ENCODE measurements around the gene PPP1CA.

PPP1CA gene

DNA sequence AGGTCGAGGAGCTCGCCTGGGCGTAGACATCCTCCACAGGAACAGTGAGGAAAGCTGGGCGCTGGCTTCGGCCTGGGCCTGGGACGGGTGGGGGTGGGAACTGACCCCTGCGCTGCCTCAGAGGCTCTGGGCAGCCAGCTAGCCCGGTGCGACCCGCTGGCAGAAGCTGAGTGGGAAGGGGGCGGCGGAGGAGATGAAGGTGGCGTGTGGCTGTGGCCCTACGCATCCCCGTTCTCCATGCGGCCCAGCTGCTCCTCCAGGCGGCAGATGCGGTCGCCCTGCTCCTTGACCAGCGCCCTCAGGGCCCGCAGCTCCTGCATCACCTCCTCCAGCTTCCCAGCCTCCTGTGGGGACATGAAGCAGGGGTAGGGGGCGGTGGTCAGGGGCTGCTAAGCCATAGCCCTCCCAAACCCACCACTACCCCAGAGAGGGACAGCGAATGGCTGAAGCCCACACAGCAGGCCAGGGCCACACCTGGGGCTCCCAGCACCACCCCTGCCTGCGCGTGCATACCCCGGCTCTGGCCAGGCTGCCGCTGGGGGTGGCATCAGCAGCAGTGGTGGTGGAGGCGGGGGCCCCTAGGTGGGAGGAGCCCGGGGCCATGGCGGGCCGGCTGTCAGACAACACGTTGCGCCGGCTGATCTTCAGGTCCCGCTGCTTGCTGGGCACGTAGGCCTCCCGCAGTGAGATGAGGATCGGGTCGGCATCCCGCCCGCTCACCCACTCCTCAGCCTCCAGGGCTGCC, 36.7 kb upstream of the PPP1CA start:
- Histone ChIP-seq H3K27ac (no peak overlapping the region), H3K27me3 (replicated peaks) (no peaks in the 10 kb centered on the region), H3K36me3 (replicated peaks) (peaks cover 57% of the 10 kb centered on the region), H3K4me3 (ENCODE audit: low read depth, low read length) (no peak overlapping the region)
- TF ChIP-seq, protein P1, sequence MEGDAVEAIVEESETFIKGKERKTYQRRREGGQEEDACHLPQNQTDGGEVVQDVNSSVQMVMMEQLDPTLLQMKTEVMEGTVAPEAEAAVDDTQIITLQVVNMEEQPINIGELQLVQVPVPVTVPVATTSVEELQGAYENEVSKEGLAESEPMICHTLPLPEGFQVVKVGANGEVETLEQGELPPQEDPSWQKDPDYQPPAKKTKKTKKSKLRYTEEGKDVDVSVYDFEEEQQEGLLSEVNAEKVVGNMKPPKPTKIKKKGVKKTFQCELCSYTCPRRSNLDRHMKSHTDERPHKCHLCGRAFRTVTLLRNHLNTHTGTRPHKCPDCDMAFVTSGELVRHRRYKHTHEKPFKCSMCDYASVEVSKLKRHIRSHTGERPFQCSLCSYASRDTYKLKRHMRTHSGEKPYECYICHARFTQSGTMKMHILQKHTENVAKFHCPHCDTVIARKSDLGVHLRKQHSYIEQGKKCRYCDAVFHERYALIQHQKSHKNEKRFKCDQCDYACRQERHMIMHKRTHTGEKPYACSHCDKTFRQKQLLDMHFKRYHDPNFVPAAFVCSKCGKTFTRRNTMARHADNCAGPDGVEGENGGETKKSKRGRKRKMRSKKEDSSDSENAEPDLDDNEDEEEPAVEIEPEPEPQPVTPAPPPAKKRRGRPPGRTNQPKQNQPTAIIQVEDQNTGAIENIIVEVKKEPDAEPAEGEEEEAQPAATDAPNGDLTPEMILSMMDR (IDR thresholded peaks at IDR 0.05; ENCODE audit: low read depth, low read length, missing control alignments): no peak
- in situ Hi-C loops (cut with HindIII; ENCODE audit: low pct_ligation_motif_present, low sequenced_read_pairs): no loop called here
- no peak for DNase-seq

DNA sequence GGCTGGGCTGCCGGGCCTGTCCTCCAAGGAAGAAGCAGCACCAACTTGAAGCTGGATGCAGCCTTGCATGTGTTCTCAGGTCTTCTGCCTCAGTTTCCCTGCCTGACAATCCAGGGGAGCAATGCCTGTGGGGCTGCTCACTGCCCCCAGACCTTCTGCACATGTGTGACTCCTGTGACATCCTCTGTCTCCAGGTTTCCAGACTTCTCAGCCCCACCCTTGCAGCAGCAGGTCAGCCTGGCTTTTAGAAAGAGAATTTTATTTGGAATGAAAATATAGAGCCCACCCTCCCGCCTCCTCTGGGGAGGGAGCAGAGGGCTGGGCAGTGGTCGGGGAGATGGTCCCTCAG, 36.1 kb upstream of the PPP1CA start:
- no peaks in the 10 kb centered on the region for H3K27me3 ChIP-seq (replicated peaks)
- peaks cover 63% of the 10 kb centered on the region for H3K36me3 ChIP-seq (replicated peaks)
- no peak overlapping the region for H3K4me3 ChIP-seq (ENCODE audit: low read depth, low read length)
- no peak overlapping the region for H3K27ac ChIP-seq
- DNase-seq: no peak
- TF ChIP-seq, protein P1 (IDR thresholded peaks at IDR 0.05; ENCODE audit: low read depth, low read length, missing control alignments): no peak
- in situ Hi-C loops (cut with HindIII; ENCODE audit: low pct_ligation_motif_present, low sequenced_read_pairs): no loop called here

DNA sequence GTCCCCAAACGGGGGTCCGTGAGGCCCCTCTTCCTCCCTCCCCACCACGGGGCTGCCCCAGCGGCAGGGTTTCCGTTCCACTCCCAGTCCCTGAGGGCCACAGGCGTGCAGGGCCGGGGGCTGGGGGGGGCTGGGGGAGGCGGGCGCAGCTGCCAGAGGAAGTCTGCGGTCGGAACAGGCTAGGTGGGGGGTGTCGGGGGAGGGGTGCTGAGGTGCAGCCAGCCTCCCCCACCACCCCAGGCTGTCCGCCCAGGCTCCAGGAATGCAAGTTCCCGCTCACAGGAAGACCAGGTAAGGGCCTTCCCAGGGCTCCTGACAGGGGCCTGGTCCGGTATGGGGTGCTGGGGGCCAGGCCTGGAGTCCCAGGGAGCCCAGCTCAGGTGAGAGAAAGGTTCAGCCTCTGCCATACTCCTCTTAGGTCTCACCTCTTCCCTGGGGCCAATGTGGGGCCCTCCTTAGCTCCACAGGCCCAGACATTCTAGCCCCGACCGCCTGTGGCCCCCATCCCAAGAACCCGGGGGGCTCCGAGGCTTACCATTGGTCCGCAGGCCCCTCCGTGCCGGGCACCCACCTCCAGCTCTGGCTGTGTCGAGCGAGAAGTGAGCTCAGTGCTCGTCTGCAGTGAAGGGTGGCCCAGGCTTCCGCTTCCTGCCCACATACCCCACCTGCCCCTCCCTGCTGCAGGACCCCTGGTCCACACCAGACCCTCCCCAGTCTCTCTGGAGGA, 35.6 kb upstream of the PPP1CA start, which contains the start of gene PTPRCAP:
TSS of gene PTPRCAP (minus strand) at position 601 of the 727 bp plus-strand sequence. CDS start at position 538, 63 bp downstream.
- H3K36me3 ChIP-seq (replicated peaks): peaks cover 64% of the 10 kb centered on the region
- H3K27me3 ChIP-seq (replicated peaks): no peaks in the 10 kb centered on the region
- TF ChIP-seq, protein P1 (IDR thresholded peaks at IDR 0.05; ENCODE audit: low read depth, low read length, missing control alignments): no peak
- no peak within 1 kb of the TSS for H3K27ac ChIP-seq
- in situ Hi-C loops (cut with HindIII; ENCODE audit: low pct_ligation_motif_present, low sequenced_read_pairs): no loop called here
- DNase-seq: no peak
- no peak within 1 kb of the TSS for H3K4me3 ChIP-seq (ENCODE audit: low read depth, low read length)

DNA sequence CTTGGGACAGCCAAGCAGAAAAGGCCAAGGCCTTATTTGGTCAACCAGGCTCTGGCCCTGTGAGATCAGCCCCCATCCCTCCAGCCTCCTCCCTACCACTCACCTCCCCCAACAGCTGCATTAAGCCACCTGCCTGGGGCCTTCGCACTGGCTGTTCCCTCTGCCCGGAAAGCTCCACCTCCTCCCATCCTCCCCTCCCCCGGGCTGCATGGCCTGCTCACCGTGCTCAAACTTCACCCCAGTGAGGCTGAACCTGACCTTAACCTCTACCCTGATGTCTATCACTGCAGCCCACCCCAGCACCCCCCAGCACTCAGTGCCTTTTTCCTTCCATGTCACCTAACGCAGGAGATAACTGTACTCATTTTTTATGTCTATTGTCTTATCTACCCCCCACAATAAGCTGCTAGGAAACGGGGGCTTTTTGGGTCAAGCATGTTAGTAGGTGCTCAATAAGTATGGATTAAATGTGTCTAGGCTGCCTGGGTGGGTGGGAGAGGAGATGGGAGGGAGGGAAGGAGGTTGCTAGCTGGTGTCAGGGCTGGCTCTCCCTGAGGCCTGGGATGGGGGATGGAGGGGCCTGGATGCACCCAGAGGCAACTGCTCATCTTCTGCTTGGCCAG, 34.9 kb upstream of the PPP1CA start:
- Histone ChIP-seq H3K36me3 (replicated peaks) (peaks cover 67% of the 10 kb centered on the region), H3K4me3 (ENCODE audit: low read depth, low read length) (no peak overlapping the region), H3K27ac (no peak overlapping the region), H3K27me3 (replicated peaks) (no peaks in the 10 kb centered on the region)
- in situ Hi-C loops (cut with HindIII; ENCODE audit: low pct_ligation_motif_present, low sequenced_read_pairs): no loop called here
- DNase-seq: no peak
- TF ChIP-seq, protein P1 (IDR thresholded peaks at IDR 0.05; ENCODE audit: low read depth, low read length, missing control alignments): no peak

DNA sequence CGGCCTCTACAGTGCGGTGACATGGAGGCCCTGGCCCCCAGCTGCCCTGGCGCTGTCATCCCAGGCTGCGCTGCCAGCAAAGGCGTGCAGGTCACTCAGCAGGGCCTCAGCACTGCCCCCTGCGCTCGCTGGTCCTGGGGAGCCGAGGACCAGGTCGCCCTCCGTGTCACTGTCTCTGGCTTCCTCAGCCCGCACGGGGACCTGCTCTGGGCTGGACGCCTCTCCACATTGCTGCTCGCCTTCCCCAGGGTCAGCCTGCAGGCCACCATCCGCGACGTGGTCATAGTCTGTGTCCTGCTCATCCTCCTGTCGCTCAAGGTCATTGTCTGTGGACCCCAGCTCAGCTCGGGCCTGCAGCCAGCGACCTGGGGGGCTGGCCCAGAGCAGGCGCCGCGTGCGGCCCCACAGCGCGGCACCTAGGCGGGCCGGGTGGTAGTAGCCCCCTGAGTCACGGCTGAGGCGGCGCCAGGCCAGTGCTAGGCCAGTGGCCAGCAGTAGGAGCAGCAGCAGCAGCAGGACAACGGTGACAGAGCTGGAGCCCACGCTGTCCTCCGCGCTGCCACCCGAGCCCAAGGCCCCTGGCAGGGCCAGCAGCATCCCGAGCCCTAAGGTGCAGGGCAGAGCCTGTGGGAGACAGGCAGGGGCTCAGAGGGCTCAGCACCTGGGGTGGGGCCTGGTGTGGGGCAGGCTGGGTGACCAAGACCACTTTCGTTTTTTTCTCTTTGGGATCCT, 34.2 kb upstream of the PPP1CA start:
- H3K27ac ChIP-seq: no peak overlapping the region
- in situ Hi-C loops (cut with HindIII; ENCODE audit: low pct_ligation_motif_present, low sequenced_read_pairs): no loop called here

More for the DNA sequence above, 34.2 kb upstream of the PPP1CA start:
- no peak for DNase-seq
- H3K27me3 ChIP-seq (replicated peaks): no peaks in the 10 kb centered on the region
- H3K4me3 ChIP-seq (ENCODE audit: low read depth, low read length): no peak overlapping the region
- H3K36me3 ChIP-seq (replicated peaks): peaks cover 62% of the 10 kb centered on the region
- TF ChIP-seq, protein P1 (IDR thresholded peaks at IDR 0.05; ENCODE audit: low read depth, low read length, missing control alignments): no peak
